ENCODE data around the gene RPS6KA2.

DNA sequence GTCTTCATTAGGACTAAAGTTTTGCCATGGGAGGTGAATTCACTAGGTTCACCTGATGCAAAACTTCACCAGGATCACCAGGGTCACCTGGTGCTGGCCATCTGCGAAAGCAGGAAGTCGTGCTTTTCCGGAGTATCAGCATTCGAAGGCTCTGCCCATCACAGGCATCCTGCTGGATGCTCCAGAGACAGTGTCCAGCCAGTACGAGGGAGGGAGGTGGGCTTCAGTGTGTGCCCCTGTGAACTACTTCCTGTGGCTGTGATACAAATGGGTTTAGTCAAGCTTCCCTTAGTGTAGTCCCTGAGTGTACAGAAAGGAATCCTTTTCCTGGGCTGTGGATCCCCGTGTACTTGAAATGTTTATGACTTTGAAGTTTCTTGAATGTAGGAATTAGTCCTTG, 3.4 kb upstream of the RPS6KA2 start:
- TF ChIP-seq POLR2A (IDR thresholded peaks at IDR 0.05; ENCODE audit: low read depth, low read length), result no peak
- no peak for TF ChIP-seq MAX (IDR thresholded peaks at IDR 0.05; ENCODE audit: insufficient read depth, insufficient read length)

Data from endothelial cell of umbilical vein (primary cell).